ENCODE data around the gene INAVA. TPM values are rescaled to one million over a fixed set of nuclear protein-coding genes. Genes with fewer than 3 reads are reported as not detected.

Gene INAVA
- total RNA-seq, 1 donor from 2014 or later: 35.8 TPM

GRCh38 chr1:200874694-200875093, 20.0 kb upstream of the INAVA start:
- peaks cover 10% of the 10 kb centered on the region for H3K4me1 Mint-ChIP-seq (ENCODE audit: unreplicated experiment)
- TF ChIP-seq, protein P1, sequence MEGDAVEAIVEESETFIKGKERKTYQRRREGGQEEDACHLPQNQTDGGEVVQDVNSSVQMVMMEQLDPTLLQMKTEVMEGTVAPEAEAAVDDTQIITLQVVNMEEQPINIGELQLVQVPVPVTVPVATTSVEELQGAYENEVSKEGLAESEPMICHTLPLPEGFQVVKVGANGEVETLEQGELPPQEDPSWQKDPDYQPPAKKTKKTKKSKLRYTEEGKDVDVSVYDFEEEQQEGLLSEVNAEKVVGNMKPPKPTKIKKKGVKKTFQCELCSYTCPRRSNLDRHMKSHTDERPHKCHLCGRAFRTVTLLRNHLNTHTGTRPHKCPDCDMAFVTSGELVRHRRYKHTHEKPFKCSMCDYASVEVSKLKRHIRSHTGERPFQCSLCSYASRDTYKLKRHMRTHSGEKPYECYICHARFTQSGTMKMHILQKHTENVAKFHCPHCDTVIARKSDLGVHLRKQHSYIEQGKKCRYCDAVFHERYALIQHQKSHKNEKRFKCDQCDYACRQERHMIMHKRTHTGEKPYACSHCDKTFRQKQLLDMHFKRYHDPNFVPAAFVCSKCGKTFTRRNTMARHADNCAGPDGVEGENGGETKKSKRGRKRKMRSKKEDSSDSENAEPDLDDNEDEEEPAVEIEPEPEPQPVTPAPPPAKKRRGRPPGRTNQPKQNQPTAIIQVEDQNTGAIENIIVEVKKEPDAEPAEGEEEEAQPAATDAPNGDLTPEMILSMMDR (IDR thresholded peaks at IDR 0.05; ENCODE audit: unreplicated experiment): no peak
- no peaks in the 10 kb centered on the region for H3K9me3 Mint-ChIP-seq (ENCODE audit: unreplicated experiment)
- no peak overlapping the region for H3K27ac Mint-ChIP-seq (ENCODE audit: unreplicated experiment)
- H3K27me3 Mint-ChIP-seq (ENCODE audit: unreplicated experiment): peaks cover 7% of the 10 kb centered on the region
- DNase-seq (ENCODE audit: low spot score): no peak
- no peaks in the 10 kb centered on the region for H3K36me3 Mint-ChIP-seq (ENCODE audit: low read depth, unreplicated experiment)
- H3K4me3 Mint-ChIP-seq (ENCODE audit: unreplicated experiment): no peak overlapping the region

DNA sequence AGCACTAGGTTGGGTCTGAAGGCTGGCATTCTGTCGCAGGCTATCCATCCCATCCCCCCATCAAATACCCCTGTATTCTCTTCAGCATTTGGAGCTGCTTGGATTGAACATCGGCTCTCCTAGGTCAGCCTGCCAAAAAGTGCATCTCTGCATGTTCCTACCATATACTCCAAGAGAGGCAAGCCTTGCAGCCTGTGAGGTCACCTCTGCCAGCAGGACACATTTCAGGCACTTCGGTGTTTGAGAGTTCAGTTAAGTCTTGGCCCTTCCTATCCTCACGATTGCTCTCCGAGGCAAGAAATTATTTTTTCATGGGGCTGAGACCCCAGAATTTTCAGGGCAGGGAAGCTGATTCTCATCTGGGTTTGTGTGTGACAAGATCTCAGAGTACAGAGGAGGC, 19.3 kb upstream of the INAVA start:
- TF ChIP-seq, protein P1 (IDR thresholded peaks at IDR 0.05; ENCODE audit: unreplicated experiment): no peak
- Mint-ChIP-seq H3K27ac (ENCODE audit: unreplicated experiment) (peak overlapping the region; percentile 92), H3K4me3 (ENCODE audit: unreplicated experiment) (no peak overlapping the region)

DNA sequence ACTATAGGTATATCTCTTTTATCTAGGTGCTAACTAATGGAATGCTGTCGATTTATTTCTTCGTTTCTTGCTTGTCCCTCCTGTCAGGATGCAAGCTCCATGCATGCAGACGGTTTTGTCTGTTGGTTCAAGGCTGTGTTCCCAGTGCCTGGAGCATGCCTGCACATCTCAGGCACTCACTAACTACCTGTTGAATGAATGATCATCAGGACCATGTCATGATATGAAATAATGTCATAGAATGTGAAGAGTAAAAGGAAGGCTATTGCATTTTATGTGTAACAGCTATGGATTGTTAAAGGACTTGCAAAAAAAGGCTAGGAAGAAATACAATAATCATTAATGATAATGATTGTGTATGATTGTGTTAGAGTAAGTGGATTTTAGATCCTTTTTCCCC, 17.7 kb upstream of the INAVA start:
- Mint-ChIP-seq H3K27ac (ENCODE audit: unreplicated experiment) (no peak overlapping the region), H3K4me1 (ENCODE audit: unreplicated experiment) (peaks cover 10% of the 10 kb centered on the region), H3K27me3 (ENCODE audit: unreplicated experiment) (peaks cover 4% of the 10 kb centered on the region), H3K9me3 (ENCODE audit: unreplicated experiment) (no peaks in the 10 kb centered on the region), H3K36me3 (ENCODE audit: low read depth, unreplicated experiment) (no peaks in the 10 kb centered on the region), H3K4me3 (ENCODE audit: unreplicated experiment) (no peak overlapping the region)
- TF ChIP-seq, protein P1 (IDR thresholded peaks at IDR 0.05; ENCODE audit: unreplicated experiment): no peak
- DNase-seq (ENCODE audit: low spot score): no peak

More for the DNA sequence above, 19.3 kb upstream of the INAVA start:
- no peaks in the 10 kb centered on the region for H3K36me3 Mint-ChIP-seq (ENCODE audit: low read depth, unreplicated experiment)
- H3K27me3 Mint-ChIP-seq (ENCODE audit: unreplicated experiment): peaks cover 7% of the 10 kb centered on the region
- no peaks in the 10 kb centered on the region for H3K9me3 Mint-ChIP-seq (ENCODE audit: unreplicated experiment)
- H3K4me1 Mint-ChIP-seq (ENCODE audit: unreplicated experiment): peaks cover 10% of the 10 kb centered on the region
- no peak for DNase-seq (ENCODE audit: low spot score)

DNA sequence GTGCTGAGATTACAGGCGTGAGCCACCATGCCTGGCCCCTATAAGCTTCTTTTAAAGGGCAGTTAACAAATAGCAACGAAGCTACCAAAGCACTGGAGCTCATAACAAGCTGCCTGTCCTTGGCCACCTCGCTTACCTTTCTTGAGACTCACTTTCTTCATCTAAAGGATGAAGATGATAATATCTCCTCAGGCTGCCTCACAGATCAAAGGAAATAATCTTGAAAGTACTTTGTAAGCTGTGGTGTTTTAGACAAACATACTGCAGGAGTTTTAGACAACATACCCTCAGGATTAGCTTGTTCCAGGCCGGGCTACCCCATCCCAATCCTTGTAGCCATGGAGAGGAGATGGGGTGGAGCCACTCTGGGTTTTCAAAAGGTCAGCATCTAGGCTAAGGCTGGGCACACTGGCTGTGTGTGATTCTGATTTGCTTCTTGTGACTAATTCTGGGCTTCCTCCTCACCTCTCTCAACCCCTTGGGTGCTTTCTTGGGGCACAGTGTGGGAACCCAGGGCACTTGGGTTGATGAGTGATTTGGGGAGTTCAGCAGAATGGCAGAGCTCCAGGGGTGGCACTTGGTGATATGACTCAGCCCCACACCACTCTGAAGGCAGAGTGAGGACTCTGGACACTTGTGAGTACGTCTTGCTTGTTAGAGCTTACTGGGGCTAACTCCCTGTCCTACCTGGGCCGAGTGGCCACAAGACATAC, 16.7 kb upstream of the INAVA start:
- no peak for DNase-seq (ENCODE audit: low spot score)
- peaks cover 10% of the 10 kb centered on the region for H3K4me1 Mint-ChIP-seq (ENCODE audit: unreplicated experiment)
- H3K36me3 Mint-ChIP-seq (ENCODE audit: low read depth, unreplicated experiment): no peaks in the 10 kb centered on the region
- H3K9me3 Mint-ChIP-seq (ENCODE audit: unreplicated experiment): no peaks in the 10 kb centered on the region
- TF ChIP-seq, protein P1 (IDR thresholded peaks at IDR 0.05; ENCODE audit: unreplicated experiment): no peak
- H3K27me3 Mint-ChIP-seq (ENCODE audit: unreplicated experiment): no peaks in the 10 kb centered on the region
- no peak overlapping the region for H3K27ac Mint-ChIP-seq (ENCODE audit: unreplicated experiment)
- H3K4me3 Mint-ChIP-seq (ENCODE audit: unreplicated experiment): no peak overlapping the region

DNA sequence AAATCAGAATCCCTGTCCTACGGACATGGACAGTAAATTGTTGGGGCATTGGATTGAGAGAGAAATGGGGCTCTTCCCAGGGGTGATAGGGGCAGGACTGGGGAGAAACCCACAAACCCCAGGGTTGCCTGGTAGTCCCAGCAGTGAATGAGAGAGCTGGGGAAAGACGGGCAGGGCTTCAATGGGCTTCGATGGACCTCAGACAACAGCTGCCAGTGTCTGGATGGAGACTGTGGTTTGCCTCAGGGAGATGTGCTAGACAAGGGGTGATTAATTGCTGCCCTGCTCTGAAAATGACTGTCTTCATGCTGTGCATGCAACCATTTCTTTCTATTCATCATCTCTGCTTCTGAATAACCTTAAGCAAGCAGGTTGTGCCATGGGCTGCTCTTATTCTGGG, 14.5 kb upstream of the INAVA start:
- Mint-ChIP-seq H3K9me3 (ENCODE audit: unreplicated experiment) (no peaks in the 10 kb centered on the region), H3K27me3 (ENCODE audit: unreplicated experiment) (no peaks in the 10 kb centered on the region), H3K4me1 (ENCODE audit: unreplicated experiment) (peaks cover 8% of the 10 kb centered on the region), H3K36me3 (ENCODE audit: low read depth, unreplicated experiment) (no peaks in the 10 kb centered on the region), H3K27ac (ENCODE audit: unreplicated experiment) (no peak overlapping the region), H3K4me3 (ENCODE audit: unreplicated experiment) (no peak overlapping the region)
- TF ChIP-seq, protein P1 (IDR thresholded peaks at IDR 0.05; ENCODE audit: unreplicated experiment): no peak
- DNase-seq (ENCODE audit: low spot score): no peak
